IMR-90 (cell line): ENCODE data around the gene RADIL.

ENCODE experiments used
- CHD1 ChIP-seq: IDR thresholded peaks from 2 replicates; pipeline ENCODE4 v1.6.1; 2012; ENCODE audit warnings: low read depth, low read length, improper control_type of control experiment
- CTCF ChIP-seq: conservative IDR thresholded peaks from 2 replicates; pipeline ENCODE4 v1.5.1; 2012; ENCODE audit warnings: mild to moderate bottlenecking, low read depth, low read length, improper control_type of control experiment
- FOS ChIP-seq: fragments of 150-350 bp; IDR thresholded peaks from 2 replicates; pipeline ENCODE4 v1.6.1; 2016; ENCODE audit warnings: low read depth, low read length

- TF ChIP-seq FOS: no peak
- no peak for TF ChIP-seq CTCF
- no peak for TF ChIP-seq CHD1
These were observed 45.5 kb downstream of the RADIL start for GRCh38 chr7:4837803-4838625.
